ENCODE measurements around the gene DIO3.
A peak's percentile ranks its signal among the peaks of the same experiment; 100 is the strongest.

DNA sequence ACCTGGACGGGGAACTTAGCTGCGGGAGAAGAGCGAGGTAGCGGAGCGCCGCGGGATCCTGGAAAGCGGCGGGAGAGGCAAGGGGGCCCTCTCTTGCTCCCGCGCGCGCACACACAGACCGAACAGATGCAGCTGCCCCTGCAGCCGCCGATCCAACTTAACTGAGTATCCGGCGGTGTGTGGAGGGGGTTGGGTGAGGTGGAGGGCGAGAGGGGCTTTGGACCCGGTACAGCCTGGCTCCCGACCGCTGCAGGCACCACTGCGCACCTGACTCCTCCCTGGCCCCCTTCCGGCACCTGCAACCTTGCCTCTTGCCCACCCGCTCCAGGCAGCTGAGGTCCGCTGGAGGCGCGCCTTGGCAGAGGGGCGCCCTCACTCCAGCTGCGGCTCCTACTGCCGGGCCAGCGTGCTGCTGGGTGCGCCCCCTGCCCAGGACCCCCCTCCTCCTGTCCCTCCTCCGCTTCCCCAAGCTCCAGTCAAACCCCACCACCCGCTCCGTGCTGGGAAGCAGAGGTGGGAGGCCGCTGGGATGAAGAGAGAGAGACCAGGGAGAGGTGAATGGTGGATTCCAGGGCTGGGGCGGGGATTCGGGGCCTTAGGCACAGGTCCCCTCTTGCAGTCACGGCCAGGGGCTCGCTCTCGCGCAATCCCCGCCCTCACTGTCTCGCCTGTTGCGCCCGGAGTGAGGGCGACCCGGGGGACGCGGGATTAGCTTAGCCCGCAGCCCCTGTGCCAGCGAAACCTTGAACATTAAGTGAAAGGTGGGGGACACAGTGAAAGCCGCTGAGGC is 2.6 kb downstream of the DIO3 start:
- TF ChIP-seq, protein P1, sequence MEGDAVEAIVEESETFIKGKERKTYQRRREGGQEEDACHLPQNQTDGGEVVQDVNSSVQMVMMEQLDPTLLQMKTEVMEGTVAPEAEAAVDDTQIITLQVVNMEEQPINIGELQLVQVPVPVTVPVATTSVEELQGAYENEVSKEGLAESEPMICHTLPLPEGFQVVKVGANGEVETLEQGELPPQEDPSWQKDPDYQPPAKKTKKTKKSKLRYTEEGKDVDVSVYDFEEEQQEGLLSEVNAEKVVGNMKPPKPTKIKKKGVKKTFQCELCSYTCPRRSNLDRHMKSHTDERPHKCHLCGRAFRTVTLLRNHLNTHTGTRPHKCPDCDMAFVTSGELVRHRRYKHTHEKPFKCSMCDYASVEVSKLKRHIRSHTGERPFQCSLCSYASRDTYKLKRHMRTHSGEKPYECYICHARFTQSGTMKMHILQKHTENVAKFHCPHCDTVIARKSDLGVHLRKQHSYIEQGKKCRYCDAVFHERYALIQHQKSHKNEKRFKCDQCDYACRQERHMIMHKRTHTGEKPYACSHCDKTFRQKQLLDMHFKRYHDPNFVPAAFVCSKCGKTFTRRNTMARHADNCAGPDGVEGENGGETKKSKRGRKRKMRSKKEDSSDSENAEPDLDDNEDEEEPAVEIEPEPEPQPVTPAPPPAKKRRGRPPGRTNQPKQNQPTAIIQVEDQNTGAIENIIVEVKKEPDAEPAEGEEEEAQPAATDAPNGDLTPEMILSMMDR (IDR thresholded peaks at IDR 0.05; ENCODE audit: poor library complexity, severe bottlenecking): no peak
- TF ChIP-seq RAD21 (conservative IDR thresholded peaks at IDR 0.05) (peak; percentile 34), EZH2 (IDR thresholded peaks at IDR 0.05; ENCODE audit: borderline replicate concordance, insufficient read depth, low read length, poor library complexity, severe bottlenecking) (peak; percentile 30), EP300 (conservative IDR thresholded peaks at IDR 0.05; ENCODE audit: poor library complexity, severe bottlenecking) (no peak), POLR2AphosphoS5 (IDR thresholded peaks at IDR 0.05) (no peak), SMC3 (conservative IDR thresholded peaks at IDR 0.05; ENCODE audit: poor library complexity) (peak; percentile 6), TAF1 (IDR thresholded peaks at IDR 0.05; ENCODE audit: low read depth) (no peak)

Data from neural cell (in vitro differentiated cells).